22Rv1 (cell line): ENCODE data around the gene PTPN23.

Experiments
- CTCF ChIP-seq: fragments of 450-650 bp; IDR thresholded peaks from 2 replicates; pipeline ENCODE4 v1.5.1; 2017; ENCODE audit warnings: mild to moderate bottlenecking
- ZFX ChIP-seq: fragments of 450-650 bp; IDR thresholded peaks from 2 replicates; pipeline ENCODE4 v1.6.1; 2017; ENCODE audit warnings: antibody characterized with exemption, borderline replicate concordance

GRCh38 chr3:47398228-47398627 is 17.4 kb downstream of the PTPN23 start:
- TF ChIP-seq CTCF (no peak), ZFX (no peak)
